T-helper 2 cell (primary cell): ENCODE measurements around the gene RABEPK.
A peak's percentile ranks its signal among the peaks of the same experiment; 100 is the strongest.

Experiments used
- DNase-seq, 5 experiments: peaks; one replicate each; pipeline versions ENCODE4 v3.0.0 to v3.0.0-alpha.2; 2012 to 2022

The RABEPK gene

DNA sequence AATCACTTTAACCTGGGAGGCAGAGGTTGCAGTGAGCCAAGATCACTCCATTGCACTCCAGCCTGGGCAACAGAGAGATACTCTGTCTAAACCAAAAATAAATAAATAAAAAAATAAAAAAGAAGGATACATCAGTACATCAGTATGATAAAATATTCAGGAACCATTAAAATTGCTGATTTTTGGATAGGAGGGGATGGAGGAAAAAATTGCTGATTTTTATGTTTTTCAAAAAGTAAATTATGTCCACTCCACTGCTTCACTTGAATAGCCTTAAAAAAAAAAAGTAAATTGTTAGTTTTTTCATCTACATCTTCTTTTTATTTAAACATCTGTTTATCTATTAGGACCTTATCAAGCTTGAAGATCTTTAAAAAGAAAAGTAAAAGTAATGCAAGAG lies 53.9 kb downstream of the RABEPK start:
- no peak for DNase-seq

- DNase-seq: no peak
These were observed 55.5 kb downstream of the RABEPK start for GRCh38 chr9:125255781-125256391.

GRCh38 chr9:125258160-125258785 lies 57.9 kb downstream of the RABEPK start:
- DNase-seq: no peak

- DNase-seq: no peak
These were observed 58.6 kb downstream of the RABEPK start for GRCh38 chr9:125258832-125259534.

DNA sequence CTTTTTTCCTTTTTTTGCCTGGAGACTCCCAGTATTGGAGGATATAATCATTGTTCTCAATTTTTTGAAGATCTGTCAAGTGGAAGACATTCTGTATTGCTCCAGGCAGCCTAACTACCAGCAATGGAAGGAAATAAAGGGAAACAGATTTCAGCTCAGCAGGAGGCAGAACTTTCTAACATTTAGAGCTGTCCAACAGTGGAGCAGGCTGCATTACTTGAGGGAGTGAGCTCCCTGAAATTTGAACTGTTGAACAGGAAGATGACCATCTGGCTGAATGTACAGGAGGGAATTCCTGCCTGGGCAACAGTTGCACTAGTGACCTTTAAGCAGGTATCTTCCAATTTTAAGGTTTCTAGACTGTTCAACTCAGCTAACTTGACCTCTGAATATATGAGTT lies 60.2 kb downstream of the RABEPK start:
- no peak for DNase-seq

GRCh38 chr9:125261501-125262293 lies 61.4 kb downstream of the RABEPK start, which contains the start of gene GAPVD1:
Gene GAPVD1, plus strand, starts transcription at chr9:125261826. Its CDS starts 37,096 bp downstream, at chr9:125298922.
- peak; percentile 74 to 92 (median 82) for DNase-seq

DNA sequence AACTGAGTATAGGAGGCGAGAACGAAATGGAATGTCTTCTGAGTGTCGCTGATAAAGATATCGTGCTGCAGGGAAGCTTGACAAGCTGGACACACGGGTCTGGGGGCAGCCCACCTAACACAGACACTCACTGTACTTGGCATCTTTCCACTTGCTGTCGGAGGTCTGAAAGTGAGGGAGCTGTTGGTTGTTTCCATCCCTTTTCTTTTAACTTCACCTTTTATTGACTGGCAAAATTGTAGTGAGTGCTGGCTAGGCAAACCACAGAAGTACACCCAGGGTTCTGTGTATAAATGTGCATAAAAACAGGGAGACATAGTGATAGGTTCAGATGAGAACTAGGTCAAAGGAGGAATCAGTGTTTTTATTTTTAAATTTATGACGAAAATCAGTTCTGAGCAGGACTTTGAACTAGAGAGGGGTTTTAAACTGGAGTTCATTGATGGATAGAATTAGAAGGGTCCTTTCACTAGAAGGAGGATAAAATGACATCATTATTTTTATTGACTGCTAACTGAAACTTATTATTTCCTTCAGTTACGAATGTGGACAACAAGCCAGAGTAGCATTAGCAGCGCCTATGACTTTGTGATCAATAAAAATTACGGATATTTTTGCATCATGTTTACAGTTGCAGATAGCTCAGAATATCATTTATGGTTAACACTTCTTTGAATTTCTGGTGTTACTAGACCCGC lies 62.1 kb downstream of the RABEPK start:
- peak in 1 of 5 experiments; percentile 35 for DNase-seq

GRCh38 chr9:125264068-125264467 lies 63.7 kb downstream of the RABEPK start:
- DNase-seq: peak in 1 of 5 experiments; percentile 46

- no peak for DNase-seq
These were observed 68.2 kb downstream of the RABEPK start for GRCh38 chr9:125268394-125269013.

GRCh38 chr9:125269014-125269397 lies 68.7 kb downstream of the RABEPK start:
- no peak for DNase-seq

DNA sequence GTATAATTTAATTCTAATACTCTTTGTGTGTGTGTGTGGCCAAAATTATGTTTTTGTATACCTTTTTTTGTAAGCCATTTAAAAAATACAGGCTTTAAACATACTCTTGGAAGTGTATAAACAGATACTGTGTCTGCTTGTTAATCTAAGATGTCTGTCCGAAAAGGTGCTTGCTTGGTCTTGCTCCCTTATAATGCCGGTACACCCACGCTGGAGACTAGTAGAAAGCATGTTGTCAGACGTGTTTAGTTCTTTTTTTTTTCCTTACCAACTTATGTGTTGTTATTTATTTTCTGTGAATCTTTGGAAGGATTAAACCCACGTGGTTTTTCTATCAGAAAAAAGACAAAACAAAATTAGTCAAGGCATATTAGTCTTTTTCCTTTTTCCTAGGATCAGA lies 70.7 kb downstream of the RABEPK start:
- no peak for DNase-seq

DNA sequence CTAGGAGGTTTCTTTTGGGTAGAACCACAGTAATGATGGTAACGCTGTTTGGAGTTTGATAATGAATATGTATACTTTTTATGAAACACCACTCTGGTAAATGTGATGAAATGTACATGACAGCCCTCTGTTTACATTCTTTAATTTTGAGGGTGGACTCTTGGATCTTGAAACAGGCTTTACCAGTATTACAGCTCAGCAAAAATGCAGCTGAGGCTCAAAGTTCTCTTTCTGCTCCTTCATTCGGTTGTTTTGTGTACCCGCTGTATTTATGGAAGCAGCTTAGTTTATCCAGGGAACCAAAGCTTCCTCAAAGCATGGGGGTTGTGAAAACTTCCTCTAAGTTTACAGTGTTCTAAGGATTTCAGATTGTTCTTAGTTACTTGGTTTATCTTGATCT lies 72.4 kb downstream of the RABEPK start:
- DNase-seq: no peak

DNA sequence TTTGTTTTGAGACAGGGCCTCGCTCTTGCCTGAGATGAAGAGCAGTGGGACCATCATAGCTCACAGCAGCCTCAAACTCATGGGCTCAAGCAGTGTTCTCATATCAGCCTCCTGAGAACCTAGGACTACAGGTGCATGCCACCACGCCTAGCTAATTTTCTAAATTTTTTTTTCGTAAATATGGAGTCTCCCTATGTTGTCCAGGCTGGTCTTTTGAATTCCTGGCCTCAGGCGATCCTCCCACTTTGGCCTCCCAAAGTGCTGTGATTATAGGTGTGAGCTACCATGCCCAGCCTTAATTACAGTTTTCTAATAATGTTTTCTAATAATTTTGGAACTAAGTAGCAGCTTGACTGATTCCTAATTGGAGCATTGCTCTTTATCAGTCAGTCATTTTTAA lies 76.4 kb downstream of the RABEPK start:
- DNase-seq: no peak

DNA sequence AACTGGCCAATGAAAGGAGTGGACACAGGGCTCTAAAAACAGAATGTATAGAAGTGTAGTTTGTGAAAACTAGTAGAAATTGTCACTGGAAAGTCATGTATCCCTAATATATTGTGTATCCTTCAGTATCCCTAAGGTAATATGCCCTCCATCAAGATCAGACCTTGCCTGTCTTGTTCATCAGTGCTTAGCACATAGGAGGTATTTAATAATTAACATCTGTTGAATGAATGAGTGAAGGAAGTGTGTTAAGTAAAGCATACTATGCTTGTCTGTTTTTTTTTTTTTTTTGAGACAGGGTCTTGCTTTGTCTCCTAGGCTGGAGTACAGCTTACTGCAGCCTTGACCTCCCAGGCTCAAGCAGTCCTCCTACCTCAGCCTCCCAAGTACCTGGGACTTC lies 77.1 kb downstream of the RABEPK start:
- DNase-seq: no peak

- no peak for DNase-seq
These were observed 80.6 kb downstream of the RABEPK start for GRCh38 chr9:125280945-125281344.
